T-helper 17 cell (primary cell): ENCODE results near the gene IL3. TPM values are rescaled to one million over a fixed set of nuclear protein-coding genes. Genes with fewer than 3 reads are reported as not detected.
"Not testable (repeated sequence)": the region's sequence is repeated elsewhere in the genome, so short reads cannot be mapped to it uniquely, and the experiment has no call there.

Source experiments
- ATAC-seq: fragments of 150-1000 bp; cut with Tn5 transposase; 2 replicates; pipeline ENCODE4 v1.10.0; 2021; ENCODE audit warnings: mild to moderate bottlenecking, moderate library complexity
- DNase-seq, 3 donors: peaks; one replicate each; pipeline versions ENCODE4 v3.0.0 to v3.0.0-alpha.2; 2020 to 2021
- H3K9me3 ChIP-seq: one replicate; pipeline ENCODE4 v1.7.0; 2013; ENCODE audit warnings: low read length, mild to moderate bottlenecking; ENCODE audit not compliant: control insufficient read depth, poor library complexity, severe bottlenecking
- H3K27ac Mint-ChIP-seq: one replicate; pipeline ENCODE4 v1.8.0; 2022; ENCODE audit warnings: mild to moderate bottlenecking, moderate library complexity, mixed read lengths
- H3K27me3 Mint-ChIP-seq: one replicate; pipeline ENCODE4 v1.8.0; 2022; ENCODE audit warnings: mixed read lengths
- H3K36me3 Mint-ChIP-seq: one replicate; pipeline ENCODE4 v1.8.0; 2022; ENCODE audit warnings: low read depth, mixed read lengths
- H3K4me1 Mint-ChIP-seq: one replicate; pipeline ENCODE4 v1.8.0; 2022; ENCODE audit warnings: mild to moderate bottlenecking, mixed read lengths
- H3K4me3 Mint-ChIP-seq: one replicate; pipeline ENCODE4 v1.8.0; 2022; ENCODE audit warnings: mild to moderate bottlenecking, moderate library complexity, mixed read lengths
- total RNA-seq, 4 donors: library from RNA in 2 of 4; stranded (reverse) in 2 of 4; gene quantifications; one replicate each; pipeline ENCODE4 v1.2.3 and lab custom pipeline; 2022 to 2026

Gene IL3
- total RNA-seq, 2 donors from 2014 or later, result not detected

DNA sequence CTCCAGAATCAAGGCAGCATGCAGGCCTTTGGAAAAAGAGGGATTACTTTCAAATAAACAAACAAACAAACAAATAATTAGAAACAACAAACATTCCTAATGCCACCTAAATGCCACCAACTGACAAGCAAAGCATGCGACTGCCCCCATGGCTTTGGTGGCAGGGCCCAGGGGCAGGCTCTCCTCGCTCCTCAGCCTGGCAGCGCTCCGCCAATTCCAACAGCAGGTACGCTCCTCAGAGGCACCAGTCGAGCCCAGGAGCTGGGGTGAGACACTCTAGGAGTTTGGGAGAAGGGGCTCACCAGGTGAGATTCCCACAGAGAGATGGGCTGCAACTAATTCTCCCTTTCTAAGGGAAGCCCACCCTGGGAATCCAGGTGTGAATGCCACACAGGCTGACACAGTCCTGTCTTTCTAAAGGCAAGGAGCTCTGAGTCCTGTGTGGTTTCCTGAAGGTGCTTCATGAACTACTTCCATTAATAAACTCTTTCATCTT, 41.0 kb downstream of the IL3 start:
- no peaks in the 10 kb centered on the region for H3K36me3 Mint-ChIP-seq
- DNase-seq, result no peak

DNA sequence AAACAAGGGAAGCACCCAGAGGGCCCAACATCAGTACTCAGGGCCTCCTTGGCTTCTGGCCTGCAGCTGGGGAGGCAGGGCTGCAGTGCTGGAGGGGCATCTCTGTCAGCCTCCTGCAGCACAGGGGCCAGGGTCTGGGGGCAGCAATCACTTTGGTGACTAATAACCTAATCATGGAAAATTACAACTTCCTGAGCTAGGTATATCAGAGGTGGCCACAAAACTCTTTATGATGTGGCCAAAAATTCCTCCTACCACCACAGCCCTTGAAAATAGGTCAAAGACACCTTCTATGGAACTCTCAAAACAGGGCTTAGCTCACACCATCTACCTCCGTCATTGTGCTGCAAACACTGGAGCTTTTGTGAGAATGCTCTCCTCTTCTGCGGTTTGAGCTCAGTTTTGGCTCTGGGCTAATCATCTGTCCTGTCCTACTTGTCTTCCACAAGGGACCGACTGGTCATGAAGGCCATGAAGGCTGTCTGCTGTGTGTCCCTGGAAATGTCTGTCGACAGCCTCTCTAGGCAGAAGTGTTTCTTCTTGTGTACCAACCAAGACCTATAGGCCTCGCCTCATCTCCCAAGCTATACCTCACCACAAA, 41.7 kb downstream of the IL3 start:
- Mint-ChIP-seq H3K4me3 (peak overlapping the region; percentile 75), H3K27me3 (no peaks in the 10 kb centered on the region), H3K27ac (peak overlapping the region; percentile 97), H3K36me3 (no peaks in the 10 kb centered on the region), H3K4me1 (peaks cover 60% of the 10 kb centered on the region)
- no peaks in the 10 kb centered on the region for H3K9me3 ChIP-seq
- DNase-seq (peak in 1 of 3 donors; percentile 52), ATAC-seq (peak; percentile 74)

More for the DNA sequence above, 41.0 kb downstream of the IL3 start:
- peak overlapping the region; percentile 74 for H3K4me3 Mint-ChIP-seq
- H3K4me1 Mint-ChIP-seq, result peaks cover 64% of the 10 kb centered on the region
- H3K27ac Mint-ChIP-seq, result peak overlapping the region; percentile 97
- no peak for ATAC-seq
- H3K9me3 ChIP-seq, result no peaks in the 10 kb centered on the region
- H3K27me3 Mint-ChIP-seq, result no peaks in the 10 kb centered on the region

DNA sequence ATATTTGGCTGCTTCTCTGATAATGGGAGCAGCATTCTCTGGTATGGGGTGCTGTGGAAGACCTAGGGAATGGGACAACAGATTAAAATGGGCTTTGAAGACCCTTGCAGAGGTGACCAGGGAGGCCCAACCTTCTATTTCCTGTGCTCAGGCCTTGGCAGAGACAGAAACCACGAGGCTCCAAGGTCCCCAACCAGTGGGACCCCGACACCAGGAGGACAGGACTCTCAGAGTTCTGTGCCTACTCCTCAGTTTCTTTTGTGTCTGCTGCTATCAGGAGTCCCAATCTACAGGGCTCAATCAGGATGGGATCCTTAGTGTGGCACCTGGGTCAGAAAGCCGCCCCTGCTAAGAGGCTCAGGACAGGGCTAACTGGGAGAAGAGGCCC, 42.5 kb downstream of the IL3 start:
- Mint-ChIP-seq H3K27ac (peak overlapping the region; percentile 97), H3K36me3 (no peaks in the 10 kb centered on the region), H3K4me1 (peaks cover 60% of the 10 kb centered on the region), H3K27me3 (no peaks in the 10 kb centered on the region), H3K4me3 (peak overlapping the region; percentile 75)
- ATAC-seq, result no peak
- no peaks in the 10 kb centered on the region for H3K9me3 ChIP-seq
- DNase-seq, result no peak

DNA sequence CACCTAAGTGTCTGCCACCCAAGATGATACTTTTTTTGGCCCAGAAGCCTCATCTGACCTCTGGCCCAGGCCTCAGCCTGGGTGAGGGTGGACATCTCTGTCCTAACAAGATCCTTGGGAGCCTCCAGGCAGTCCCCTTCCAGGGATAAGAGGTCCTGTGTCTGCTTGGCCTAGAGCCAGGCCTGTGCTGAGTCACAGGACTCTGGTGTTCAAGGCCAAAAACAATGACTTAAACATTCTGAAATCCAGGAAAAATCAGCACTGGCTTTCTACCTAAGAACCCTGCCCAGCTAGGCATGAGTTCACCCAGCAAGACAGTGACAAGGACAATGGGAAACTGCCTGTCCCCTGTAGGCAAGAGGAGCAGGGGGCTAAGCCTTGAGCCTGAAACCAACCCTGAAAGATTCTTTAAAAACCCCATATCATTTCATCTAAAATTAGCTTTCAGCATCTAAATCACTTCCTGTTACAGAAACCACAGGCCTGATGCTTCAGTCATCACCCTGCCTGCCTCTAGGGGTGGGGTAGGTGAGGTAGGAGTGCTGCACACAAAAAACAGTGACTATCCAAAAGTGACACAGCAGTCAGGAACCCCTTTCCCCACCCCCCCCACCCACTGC, 43.0 kb downstream of the IL3 start:
- ATAC-seq (peak; percentile 79), DNase-seq (peak; percentile 30 to 64 (median 56))
- no peaks in the 10 kb centered on the region for H3K9me3 ChIP-seq
- Mint-ChIP-seq H3K27me3 (no peaks in the 10 kb centered on the region), H3K4me1 (peaks cover 61% of the 10 kb centered on the region), H3K4me3 (peak overlapping the region; percentile 75), H3K27ac (peak overlapping the region; percentile 97), H3K36me3 (no peaks in the 10 kb centered on the region)

DNA sequence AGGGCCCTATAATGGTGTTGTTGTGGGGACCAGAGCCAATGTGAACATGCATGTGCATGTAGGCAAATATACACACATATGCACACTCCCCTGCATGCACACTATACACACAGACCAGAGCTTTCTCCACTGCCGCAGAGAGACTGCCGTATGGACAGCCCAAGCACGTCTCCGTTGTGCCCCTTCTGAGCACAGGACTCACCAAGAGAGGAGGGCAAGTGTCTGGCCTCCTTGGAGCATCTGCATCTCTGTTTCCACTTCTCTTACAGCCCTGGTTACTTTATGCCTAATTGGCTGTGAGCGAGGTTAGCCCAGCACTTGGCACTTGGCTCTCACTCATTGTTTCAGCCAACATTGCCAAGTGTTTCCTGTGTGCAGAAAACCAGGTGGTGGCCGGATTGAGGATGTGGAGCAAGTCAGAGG, 43.5 kb downstream of the IL3 start:
- DNase-seq (no peak), ATAC-seq (no peak)
- peak overlapping the region; percentile 97 for H3K27ac Mint-ChIP-seq
- peak overlapping the region; percentile 75 for H3K4me3 Mint-ChIP-seq
- no peaks in the 10 kb centered on the region for H3K27me3 Mint-ChIP-seq
- H3K9me3 ChIP-seq, result no peaks in the 10 kb centered on the region
- peaks cover 61% of the 10 kb centered on the region for H3K4me1 Mint-ChIP-seq
- no peaks in the 10 kb centered on the region for H3K36me3 Mint-ChIP-seq

DNA sequence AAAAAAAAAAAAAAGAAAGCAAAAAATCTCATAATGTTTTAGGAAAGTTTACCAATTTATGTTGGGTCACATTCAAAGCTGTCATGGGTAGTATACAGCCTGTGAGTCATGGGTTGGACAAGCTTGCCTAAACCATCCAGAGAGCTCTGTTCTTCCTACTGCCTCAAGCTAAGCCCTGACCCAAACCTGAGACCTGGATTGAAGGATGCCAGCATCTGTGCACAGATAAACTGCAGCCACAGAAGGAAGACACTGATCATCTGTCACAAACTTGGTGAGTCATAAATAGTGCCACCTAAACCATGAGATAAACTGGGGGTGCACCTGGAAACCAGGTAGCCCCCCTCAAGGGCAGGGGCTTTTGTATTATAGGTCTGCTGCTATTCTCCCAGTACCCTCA, 44.1 kb downstream of the IL3 start:
- H3K4me3 Mint-ChIP-seq, result peak overlapping the region; percentile 75
- no peaks in the 10 kb centered on the region for H3K36me3 Mint-ChIP-seq
- no peaks in the 10 kb centered on the region for H3K27me3 Mint-ChIP-seq
- H3K9me3 ChIP-seq, result no peaks in the 10 kb centered on the region
- peaks cover 56% of the 10 kb centered on the region for H3K4me1 Mint-ChIP-seq
- no peak for DNase-seq
- H3K27ac Mint-ChIP-seq, result peak overlapping the region; percentile 97
- ATAC-seq, result no peak

DNA sequence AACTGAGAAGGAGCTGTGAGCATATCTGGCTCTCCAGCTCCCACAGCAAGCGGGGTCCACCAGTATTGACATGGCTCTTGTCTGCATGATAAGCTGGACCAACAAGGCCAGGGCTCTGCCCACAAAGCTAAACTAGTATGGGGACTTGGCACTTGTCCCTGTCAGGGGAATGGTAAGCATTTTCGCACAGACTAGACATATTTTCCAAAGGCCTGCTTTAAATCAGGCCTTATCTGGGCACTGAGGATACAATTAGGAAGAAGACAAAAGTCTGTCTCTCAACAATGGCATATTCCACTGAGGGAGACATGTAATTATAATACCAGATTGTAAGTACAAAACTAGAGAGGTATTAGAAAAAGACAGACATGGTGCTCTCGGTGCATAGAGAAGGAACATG, 45.2 kb downstream of the IL3 start:
- Mint-ChIP-seq H3K4me3 (peak overlapping the region; percentile 39), H3K27me3 (no peaks in the 10 kb centered on the region), H3K27ac (peak overlapping the region; percentile 97), H3K36me3 (no peaks in the 10 kb centered on the region), H3K4me1 (peaks cover 55% of the 10 kb centered on the region)
- DNase-seq, result no peak
- H3K9me3 ChIP-seq, result no peaks in the 10 kb centered on the region
- ATAC-seq, result no peak

DNA sequence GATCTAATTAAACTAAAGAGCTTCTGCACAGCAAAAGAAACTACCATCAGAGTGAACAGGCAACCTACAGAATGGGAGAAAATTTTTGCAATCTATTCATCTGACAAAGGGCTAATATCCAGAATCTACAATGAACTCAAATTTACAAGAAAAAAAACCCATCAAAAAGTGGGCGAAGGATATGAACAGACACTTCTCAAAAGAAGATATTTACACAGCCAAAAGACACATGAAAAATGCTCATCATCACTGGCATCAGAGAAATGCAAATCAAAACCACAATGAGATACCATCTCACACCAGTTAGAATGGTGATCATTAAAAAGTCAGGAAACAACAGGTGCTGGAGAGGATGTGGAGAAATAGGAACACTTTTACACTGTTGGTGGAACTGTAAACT, 48.0 kb downstream of the IL3 start:
- DNase-seq, ATAC-seq, H3K9me3 ChIP-seq, H3K27me3 Mint-ChIP-seq, H3K4me3 Mint-ChIP-seq, H3K36me3 Mint-ChIP-seq: not testable (repeated sequence)
- peaks cover 41% of the 10 kb centered on the region for H3K4me1 Mint-ChIP-seq
- H3K27ac Mint-ChIP-seq, result peak overlapping the region; percentile 34

DNA sequence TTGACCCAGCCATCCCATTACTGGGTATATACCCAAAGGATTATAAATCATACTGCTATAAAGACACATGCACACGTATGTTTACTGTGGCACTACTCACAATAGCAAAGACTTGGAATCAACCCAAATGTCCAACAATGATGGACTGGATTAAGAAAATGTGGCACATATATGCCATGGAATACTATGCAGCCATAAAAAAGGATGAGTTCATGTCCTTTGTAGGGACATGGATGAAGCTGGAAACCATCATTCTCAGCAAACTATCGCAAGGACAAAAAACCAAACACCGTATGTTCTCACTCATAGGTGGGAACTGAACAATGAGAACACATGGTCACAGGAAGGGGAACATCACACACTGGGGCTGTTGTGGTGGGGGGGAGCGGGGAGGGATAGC, 48.5 kb downstream of the IL3 start:
- H3K4me3 Mint-ChIP-seq, H3K27me3 Mint-ChIP-seq, H3K36me3 Mint-ChIP-seq, H3K9me3 ChIP-seq, DNase-seq, ATAC-seq: not testable (repeated sequence)
- peak overlapping the region; percentile 34 for H3K27ac Mint-ChIP-seq
- peaks cover 36% of the 10 kb centered on the region for H3K4me1 Mint-ChIP-seq

DNA sequence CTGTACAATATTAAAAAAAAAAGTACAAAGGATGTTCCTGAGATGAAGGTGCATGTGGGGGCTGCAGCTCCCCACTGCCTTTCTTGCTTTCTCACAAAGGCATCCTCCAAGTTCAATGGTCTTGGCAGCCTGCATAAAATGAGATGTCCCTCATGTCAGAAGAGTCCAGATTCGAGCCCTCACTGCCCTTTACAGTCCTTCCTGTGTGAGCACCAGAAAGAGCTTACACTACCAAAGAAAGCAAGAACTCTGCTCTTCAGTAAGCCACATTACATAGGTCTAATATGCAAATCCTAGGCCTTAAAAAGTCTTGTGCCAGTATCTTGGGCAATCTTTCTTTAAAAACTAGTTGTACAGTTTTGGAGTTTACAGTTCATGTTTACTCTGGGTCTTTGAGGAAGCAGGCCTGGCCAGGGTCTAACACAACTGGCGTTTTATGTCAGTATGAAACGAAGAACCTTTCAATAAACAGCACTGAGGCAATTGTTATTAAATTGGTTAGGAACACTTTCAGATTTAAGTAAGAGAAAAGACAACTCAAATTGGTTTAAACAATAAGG, 49.1 kb downstream of the IL3 start:
- ATAC-seq, result no peak
- no peak for DNase-seq
- Mint-ChIP-seq H3K27me3 (no peaks in the 10 kb centered on the region), H3K4me3 (no peak overlapping the region), H3K36me3 (no peaks in the 10 kb centered on the region), H3K4me1 (peaks cover 34% of the 10 kb centered on the region), H3K27ac (peak overlapping the region; percentile 67)
- H3K9me3 ChIP-seq, result no peaks in the 10 kb centered on the region

DNA sequence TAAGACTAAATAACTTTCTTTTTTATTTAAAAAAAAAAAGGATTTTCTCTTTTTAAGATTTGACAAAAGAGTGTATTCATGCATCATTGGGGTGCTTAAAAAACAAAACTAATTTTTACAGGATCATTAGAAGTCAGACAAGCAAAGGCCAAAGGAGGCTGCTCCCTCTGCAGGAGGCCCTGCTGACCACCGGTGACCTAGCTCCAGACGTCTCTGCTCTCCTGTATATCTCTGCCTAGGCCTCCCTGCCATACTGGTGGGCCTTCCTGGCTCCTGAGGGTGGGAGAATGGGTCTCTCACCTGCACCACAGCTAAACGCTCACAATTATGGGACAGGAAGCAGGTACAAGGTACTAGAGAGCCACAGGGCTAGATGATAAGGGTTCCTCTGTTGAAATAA, 49.7 kb downstream of the IL3 start:
- peak overlapping the region; percentile 67 for H3K27ac Mint-ChIP-seq
- H3K27me3 Mint-ChIP-seq, result no peaks in the 10 kb centered on the region
- no peaks in the 10 kb centered on the region for H3K9me3 ChIP-seq
- ATAC-seq (no peak), DNase-seq (no peak)
- no peaks in the 10 kb centered on the region for H3K36me3 Mint-ChIP-seq
- H3K4me1 Mint-ChIP-seq, result peaks cover 36% of the 10 kb centered on the region
- no peak overlapping the region for H3K4me3 Mint-ChIP-seq

DNA sequence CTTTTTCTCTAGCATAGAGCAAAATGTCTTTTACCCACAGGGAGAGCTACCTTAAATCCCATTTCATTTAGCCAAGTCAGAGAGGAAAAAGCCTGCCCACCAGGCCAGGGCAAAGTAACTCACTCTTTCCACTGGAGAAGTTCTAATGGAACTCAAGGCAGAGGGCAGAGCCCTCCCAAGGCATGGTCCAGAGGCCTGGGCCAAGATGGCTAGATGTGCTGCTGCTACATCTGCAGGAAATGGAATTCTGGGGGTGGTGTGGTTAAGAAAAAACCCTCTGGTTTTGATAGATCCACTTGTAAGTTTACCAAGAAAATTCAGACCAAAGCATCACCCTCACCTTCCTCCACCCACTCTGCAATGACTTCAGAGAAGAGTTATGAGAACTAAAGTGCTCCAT, 50.5 kb downstream of the IL3 start:
- no peak for ATAC-seq
- Mint-ChIP-seq H3K27me3 (no peaks in the 10 kb centered on the region), H3K36me3 (no peaks in the 10 kb centered on the region), H3K4me3 (peak overlapping the region; percentile 12), H3K4me1 (peaks cover 37% of the 10 kb centered on the region), H3K27ac (peak overlapping the region; percentile 67)
- no peak for DNase-seq
- H3K9me3 ChIP-seq, result no peaks in the 10 kb centered on the region

DNA sequence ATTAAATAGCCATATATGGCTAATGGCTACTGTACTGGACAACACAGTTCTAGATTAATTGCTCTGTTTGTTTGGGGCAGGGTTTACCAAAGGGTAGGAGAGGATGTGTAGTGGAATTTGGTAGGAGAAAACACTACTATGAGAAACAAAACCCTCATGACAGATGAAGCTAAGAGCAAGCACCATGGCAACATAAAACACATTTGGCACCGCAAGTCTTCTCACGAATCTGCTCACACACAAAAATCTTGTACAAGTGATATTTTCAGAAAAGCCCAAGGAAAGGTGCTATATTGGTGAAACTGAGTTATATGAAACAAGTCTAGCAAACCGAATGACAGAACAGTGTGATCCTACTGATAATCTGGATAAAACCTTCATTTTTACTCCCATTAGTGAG, 51.7 kb downstream of the IL3 start:
- H3K27ac Mint-ChIP-seq, result no peak overlapping the region
- ATAC-seq, result no peak
- no peaks in the 10 kb centered on the region for H3K36me3 Mint-ChIP-seq
- H3K4me3 Mint-ChIP-seq, result no peak overlapping the region
- DNase-seq, result no peak
- H3K4me1 Mint-ChIP-seq, result peaks cover 39% of the 10 kb centered on the region
- no peaks in the 10 kb centered on the region for H3K9me3 ChIP-seq
- H3K27me3 Mint-ChIP-seq, result no peaks in the 10 kb centered on the region
